Loucy (cell line): ENCODE results near the gene TENM3.

Experiments used
- EZH2phosphoT487 ChIP-seq: fragments of 200-600 bp; IDR thresholded peaks from 2 replicates; pipeline ENCODE4 v1.6.1; 2018; ENCODE audit warnings: antibody characterized with exemption, mild to moderate bottlenecking, moderate library complexity, borderline replicate concordance
- TF ChIP-seq, protein P1 (sequence below): fragments of 200-600 bp; sonication (generic); conservative IDR thresholded peaks from 2 replicates; pipeline ENCODE4 v1.5.1; 2014; ENCODE audit warnings: mild to moderate bottlenecking, antibody characterized with exemption, low read length

DNA sequence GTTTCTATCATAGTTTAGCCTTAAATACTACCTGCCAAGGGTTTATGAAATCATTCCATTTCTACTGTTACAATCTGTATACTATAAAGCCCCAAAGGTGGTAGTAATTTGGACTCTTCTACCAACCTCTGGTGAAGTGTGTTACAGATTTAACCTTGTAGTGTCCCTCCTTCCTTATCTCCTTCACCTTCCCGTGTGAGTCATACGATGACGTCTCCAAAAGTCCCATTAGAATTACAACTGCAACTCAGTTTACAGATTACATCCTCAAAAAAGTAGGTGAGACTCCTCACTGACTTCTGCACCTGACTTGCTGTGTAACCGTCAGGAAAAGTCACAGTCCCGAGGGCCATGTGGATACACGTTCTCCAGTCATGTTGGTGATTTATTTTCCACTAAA, 455.0 kb downstream of the TENM3 start:
- TF ChIP-seq, protein P1, sequence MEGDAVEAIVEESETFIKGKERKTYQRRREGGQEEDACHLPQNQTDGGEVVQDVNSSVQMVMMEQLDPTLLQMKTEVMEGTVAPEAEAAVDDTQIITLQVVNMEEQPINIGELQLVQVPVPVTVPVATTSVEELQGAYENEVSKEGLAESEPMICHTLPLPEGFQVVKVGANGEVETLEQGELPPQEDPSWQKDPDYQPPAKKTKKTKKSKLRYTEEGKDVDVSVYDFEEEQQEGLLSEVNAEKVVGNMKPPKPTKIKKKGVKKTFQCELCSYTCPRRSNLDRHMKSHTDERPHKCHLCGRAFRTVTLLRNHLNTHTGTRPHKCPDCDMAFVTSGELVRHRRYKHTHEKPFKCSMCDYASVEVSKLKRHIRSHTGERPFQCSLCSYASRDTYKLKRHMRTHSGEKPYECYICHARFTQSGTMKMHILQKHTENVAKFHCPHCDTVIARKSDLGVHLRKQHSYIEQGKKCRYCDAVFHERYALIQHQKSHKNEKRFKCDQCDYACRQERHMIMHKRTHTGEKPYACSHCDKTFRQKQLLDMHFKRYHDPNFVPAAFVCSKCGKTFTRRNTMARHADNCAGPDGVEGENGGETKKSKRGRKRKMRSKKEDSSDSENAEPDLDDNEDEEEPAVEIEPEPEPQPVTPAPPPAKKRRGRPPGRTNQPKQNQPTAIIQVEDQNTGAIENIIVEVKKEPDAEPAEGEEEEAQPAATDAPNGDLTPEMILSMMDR, result no peak
- no peak for TF ChIP-seq EZH2phosphoT487
